Hindlimb muscle (tissue), 1 donor: ENCODE results near the gene HOMEZ. TPM values are rescaled to one million over a fixed set of nuclear protein-coding genes. Genes with fewer than 3 reads are reported as not detected.

ENCODE experiments used
- DNase-seq: peaks from one replicate; pipeline ENCODE4 v3.0.0-alpha.2; 2013
- polyA plus RNA-seq: library from polyadenylated mRNA; unstranded; fragments of 120-200 nt; gene quantifications from one replicate; pipeline ENCODE4 v1.2.1, GENCODE V29; 2013; ENCODE audit not compliant: insufficient read length

HOMEZ gene
- polyA plus RNA-seq, 1 donor, result 11.2 TPM

GRCh38 chr14:23307687-23308644, 22.0 kb upstream of the HOMEZ start:
- no peak for DNase-seq

GRCh38 chr14:23307146-23307530, 21.2 kb upstream of the HOMEZ start:
- no peak for DNase-seq

- DNase-seq, result peak; percentile 94
These were observed 20.6 kb upstream of the HOMEZ start, which contains the start of gene BCL2L2 for GRCh38 chr14:23306412-23307145. Gene BCL2L2 (plus strand): TSS chr14:23306833. CDS start chr14:23307768, 935 bp downstream.

GRCh38 chr14:23302290-23303225, 16.6 kb upstream of the HOMEZ start, which contains the start of gene PPP1R3E:
Gene PPP1R3E (minus strand): TSS chr14:23302859. CDS start chr14:23302576, 283 bp downstream.
- peak; percentile 70 for DNase-seq

GRCh38 chr14:23301969-23302289, 16.0 kb upstream of the HOMEZ start:
- DNase-seq, result no peak

- peak; percentile 100 for DNase-seq
These were observed 15.5 kb upstream of the HOMEZ start for GRCh38 chr14:23301288-23301968.

- DNase-seq, result no peak
These were observed 14.8 kb upstream of the HOMEZ start for GRCh38 chr14:23300687-23301223.

- DNase-seq, result no peak
These were observed 14.2 kb upstream of the HOMEZ start for GRCh38 chr14:23299986-23300686.

GRCh38 chr14:23299211-23299957, 13.5 kb upstream of the HOMEZ start:
- DNase-seq, result no peak

- DNase-seq, result no peak
These were observed 11.8 kb upstream of the HOMEZ start for GRCh38 chr14:23297611-23298277.

- DNase-seq, result no peak
These were observed 11.2 kb upstream of the HOMEZ start for GRCh38 chr14:23297096-23297495.

- DNase-seq, result no peak
These were observed 10.3 kb upstream of the HOMEZ start for GRCh38 chr14:23296012-23296777.

- peak; percentile 42 for DNase-seq
These were observed 9.0 kb upstream of the HOMEZ start for GRCh38 chr14:23294734-23295561.

- DNase-seq, result no peak
These were observed 1.1 kb upstream of the HOMEZ start for GRCh38 chr14:23286902-23287479.

GRCh38 chr14:23285530-23286019, 357 bp downstream of the HOMEZ start:
- no peak for DNase-seq

GRCh38 chr14:23284654-23285529, 1.0 kb downstream of the HOMEZ start:
- no peak for DNase-seq
